ENCODE results near the gene ARMC6.

GRCh38 chr19:19032420-19033175 lies 805 bp upstream of the ARMC6 start:
- no peak for TF ChIP-seq CTCF (IDR thresholded peaks at IDR 0.05)
- TF ChIP-seq POLR2A (IDR thresholded peaks at IDR 0.05) = no peak
